ENCODE data around the gene CENPX. TPM values are rescaled to one million over a fixed set of nuclear protein-coding genes. Genes with fewer than 3 reads are reported as not detected.

CENPX gene
- total and polyA plus RNA-seq, 2 of the 13 experiments (the other 11 are each of a cell fraction or from before 2014, with no cell fraction given): 92.7 to 170 TPM

GRCh38 chr17:82021107-82021899, 1.4 kb downstream of the CENPX start (continued):
- TF ChIP-seq TFDP1 (CRISPR knock-in tag; IDR thresholded peaks at IDR 0.05; ENCODE audit: borderline replicate concordance) (peak; percentile 52; the same call in 1 of the 2 replicates), ZNF768 (CRISPR knock-in tag; IDR thresholded peaks at IDR 0.05) (peak; percentile 88), CENPT (CRISPR knock-in tag; IDR thresholded peaks at IDR 0.05; ENCODE audit: low read depth) (peak; percentile 48; the same call in 1 of the 2 replicates), IKZF5 (CRISPR knock-in tag; IDR thresholded peaks at IDR 0.05) (peak; percentile 58; the same call in 1 of the 2 replicates), GATAD2A (CRISPR knock-in tag; IDR thresholded peaks at IDR 0.05) (peak; percentile 84), ETS1 (CRISPR knock-in tag; IDR thresholded peaks at IDR 0.05) (no peak), MAFF (IDR thresholded peaks at IDR 0.05; ENCODE audit: low read depth, low read length) (no peak), MYNN (CRISPR knock-in tag; IDR thresholded peaks at IDR 0.05; ENCODE audit: low read depth) (no peak), PRDM15 (CRISPR knock-in tag; IDR thresholded peaks at IDR 0.05) (peak; percentile 59; the same call in 1 of the 2 replicates), ZNF333 (CRISPR knock-in tag; IDR thresholded peaks at IDR 0.05; ENCODE audit: borderline replicate concordance) (no peak), ZNF142 (CRISPR knock-in tag; IDR thresholded peaks at IDR 0.05) (no peak; the same call in 1 of the 2 replicates), ZNF678 (CRISPR knock-in tag; IDR thresholded peaks at IDR 0.05) (peak; percentile 71; the same call in 1 of the 2 replicates), JARID2 (CRISPR knock-in tag; IDR thresholded peaks at IDR 0.05; ENCODE audit: insufficient replicate concordance) (no peak), MEIS2 (CRISPR knock-in tag; IDR thresholded peaks at IDR 0.05) (0 out of 2 replicates have a peak, but pooled peaks have one; percentile 37)

All from HepG2 (cell line).